HCT116 (cell line): ENCODE results near the gene IP6K2. TPM values are rescaled to one million over a fixed set of nuclear protein-coding genes. Genes with fewer than 3 reads are reported as not detected.
"Not testable (repeated sequence)": the region's sequence is repeated elsewhere in the genome, so short reads cannot be mapped to it uniquely, and the experiment has no call there.

Experiments
- ATAC-seq: fragments of 200-7000 bp; cut with Tn5 transposase; 2 replicates; pipeline ENCODE4 v1.9.1; 2020; ENCODE audit warnings: mild to moderate bottlenecking, moderate library complexity
- BruUV-seq: library from RNA; stranded (reverse); fragments of 400-500 nt; replicated peaks from 2 replicates; lab custom pipeline; 2021; lab: Mats Ljungman, UMichigan
- CTCF ChIA-PET: fragments of 300-600 bp; sonication (Branson Sonifier 250); formaldehyde crosslinking; loops from one replicate; lab custom pipeline; 2021; ENCODE audit warnings: antibody characterized with exemption; lab: Charles Lee
- POLR2A ChIA-PET: fragments of 300-600, 350-600 bp; sonication (Branson Sonifier 250); formaldehyde crosslinking; loops from one replicate; lab custom pipeline; 2021; ENCODE audit warnings: antibody characterized with exemption; lab: Charles Lee
- RAD21 ChIA-PET, 2 experiments: fragments of 300-600 bp; sonication (Branson Sonifier 250); formaldehyde crosslinking; loops; one replicate each; lab custom pipeline; 2023; ENCODE audit warnings: low total read pairs in 2 of 2; ENCODE audit not compliant: uncharacterized antibody in 2 of 2, unreplicated experiment in 2 of 2, low non-redundant PET in 1 of 2; lab: Charles Lee
- DNase-seq: peaks from one replicate; pipeline ENCODE4 v3.0.0-alpha.2; 2010; ENCODE audit warnings: low read depth, low spot score
- H2AFZ ChIP-seq: fragments of 200-600 bp; shearing (Covaris generic), sonication (generic); 2 replicates; pipeline ENCODE4 v1.6.1; 2017; ENCODE audit warnings: low read depth, mixed run types, mixed read lengths, antibody characterized with exemption, low read length; ENCODE audit not compliant: poor library complexity, severe bottlenecking
- H3K27ac ChIP-seq: 2 replicates; pipeline ENCODE4 v1.5.1; 2012; ENCODE audit warnings: low read depth, low read length
- H3K27me3 ChIP-seq: fragments of 200-600 bp; sonication (generic); 2 replicates; pipeline ENCODE4 v1.6.1; 2016; ENCODE audit warnings: mixed run types, low read length, mixed read lengths; ENCODE audit not compliant: insufficient read depth
- H3K36me3 ChIP-seq, 2 experiments: fragments of 200-500 bp in 1 of 2; fragments of 200-600 bp in 1 of 2; sonication (Bioruptor generic) in 1 of 2; sonication (generic) in 1 of 2; 2 replicates each; pipeline versions ENCODE4 v1.5.1 to v1.6.1; 2014 to 2016; ENCODE audit warnings: low read length in 2 of 2, inconsistent platforms in 1 of 2, mixed read lengths in 1 of 2, mixed run types in 1 of 2; ENCODE audit not compliant: insufficient read depth in 2 of 2, control insufficient read depth in 1 of 2
- H3K4me1 ChIP-seq, 2 experiments: fragments of 200-600 bp in 1 of 2; sonication (generic) in 1 of 2; 2 replicates each; pipeline versions ENCODE4 v1.5.1 to v1.6.1; 2012 to 2017; ENCODE audit warnings: low read length in 2 of 2, inconsistent platforms in 1 of 2, mild to moderate bottlenecking in 1 of 2, mixed read lengths in 1 of 2, mixed run types in 1 of 2, moderate library complexity in 1 of 2; ENCODE audit not compliant: insufficient read depth in 2 of 2, control insufficient read depth in 1 of 2
- H3K4me2 ChIP-seq: fragments of 200-600 bp; sonication (generic); 2 replicates; pipeline ENCODE4 v1.6.1; 2017; ENCODE audit warnings: mixed run types, low read length, mixed read lengths
- H3K4me3 ChIP-seq, 2 experiments: fragments of 200-600 bp in 1 of 2; sonication (generic) in 1 of 2; replicated peaks in 1 of 2; 2 replicates each; pipeline ENCODE4 v1.5.1; 2011 to 2016; ENCODE audit warnings: low read length in 2 of 2, control low read depth in 1 of 2, low read depth in 1 of 2, mild to moderate bottlenecking in 1 of 2, mixed read lengths in 1 of 2, mixed run types in 1 of 2
- H3K79me2 ChIP-seq: fragments of 200-600 bp; sonication (generic); 2 replicates; pipeline ENCODE4 v1.6.1; 2017; ENCODE audit warnings: mild to moderate bottlenecking, mixed run types, low read length, moderate library complexity, mixed read lengths; ENCODE audit not compliant: insufficient read depth
- H3K9ac ChIP-seq: fragments of 200-600 bp; sonication (generic); 2 replicates; pipeline ENCODE4 v1.6.1; 2016; ENCODE audit warnings: low read length, mixed read lengths
- H3K9me2 ChIP-seq: fragments of 200-600 bp; sonication (generic), shearing (Covaris generic); 2 replicates; pipeline ENCODE4 v1.6.1; 2017; ENCODE audit warnings: mixed run types, mild to moderate bottlenecking, moderate library complexity; ENCODE audit not compliant: insufficient read depth
- H3K9me3 ChIP-seq, 2 experiments: fragments of 200-500 bp in 1 of 2; fragments of 200-600 bp in 1 of 2; sonication (Bioruptor generic) in 1 of 2; sonication (generic) in 1 of 2; 2 replicates each; pipeline ENCODE4 v1.6.1; 2014 to 2017; ENCODE audit warnings: low read length in 2 of 2, mixed read lengths in 2 of 2, inconsistent platforms in 1 of 2, low read depth in 1 of 2, mild to moderate bottlenecking in 1 of 2, mixed run types in 1 of 2, moderate library complexity in 1 of 2; ENCODE audit not compliant: control insufficient read depth in 1 of 2, insufficient read depth in 1 of 2
- H4K20me1 ChIP-seq: fragments of 200-600 bp; sonication (generic), shearing (Covaris generic); 2 replicates; pipeline ENCODE4 v1.6.1; 2017; ENCODE audit warnings: mixed run types, mild to moderate bottlenecking, moderate library complexity; ENCODE audit not compliant: insufficient read depth
- ATF3 ChIP-seq: IDR thresholded peaks from 2 replicates; pipeline ENCODE4 v1.6.1; 2012
- CTCF ChIP-seq, 3 experiments: fragments of 200-600 bp in 1 of 3; sonication (generic) in 1 of 3; IDR thresholded peaks in 2 of 3; conservative IDR thresholded peaks in 1 of 3; 2 replicates each; pipeline ENCODE4 v1.5.1; 2012 to 2017; ENCODE audit warnings: low read depth in 2 of 3, low read length in 2 of 3, antibody characterized with exemption in 1 of 3, borderline replicate concordance in 1 of 3, control low read depth in 1 of 3, mild to moderate bottlenecking in 1 of 3, mixed read lengths in 1 of 3, mixed run types in 1 of 3, moderate library complexity in 1 of 3; ENCODE audit not compliant: insufficient read depth in 1 of 3
- EZH2 ChIP-seq: fragments of 200-600 bp; sonication (generic); IDR thresholded peaks from 2 replicates; pipeline ENCODE4 v1.6.1; 2017; ENCODE audit warnings: antibody characterized with exemption, mixed run types
- POLR2A ChIP-seq: IDR thresholded peaks from 2 replicates; pipeline ENCODE4 v1.7.0; 2011; ENCODE audit warnings: borderline replicate concordance; ENCODE audit not compliant: insufficient read depth, insufficient read length; ENCODE audit errors: extremely low read depth
- POLR2AphosphoS5 ChIP-seq: IDR thresholded peaks from 2 replicates; pipeline ENCODE4 v1.6.1; 2011; ENCODE audit warnings: mild to moderate bottlenecking, low read depth, low read length, moderate library complexity
- RAD21 ChIP-seq: IDR thresholded peaks from 2 replicates; pipeline ENCODE4 v1.6.1; 2012; ENCODE audit warnings: low read depth, mild to moderate bottlenecking
- REST ChIP-seq: IDR thresholded peaks from 2 replicates; pipeline ENCODE4 v1.6.1; 2012; ENCODE audit warnings: low read depth
- ZBTB33 ChIP-seq: IDR thresholded peaks from 2 replicates; pipeline ENCODE4 v1.6.1; 2011; ENCODE audit warnings: mild to moderate bottlenecking, low read length, moderate library complexity; ENCODE audit not compliant: insufficient replicate concordance; ENCODE audit errors: extremely low read depth
- intact Hi-C: fragments of 100-400 bp; cut with micrococcal nuclease; formaldehyde crosslinking; loops from 2 replicates; pipeline ENCODE4 v1.10.0; 2022
- total RNA-seq: library from RNA; stranded (reverse); gene quantifications from one replicate; pipeline ENCODE4 v1.2.1, GENCODE V29; 2021; ENCODE audit not compliant: unreplicated experiment

IP6K2 gene
- total RNA-seq, 1 experiment from 2014 or later: 89.5 TPM

- POLR2A ChIA-PET: no interaction called here
- no peak overlapping the region for H3K9ac ChIP-seq
- H3K4me1 ChIP-seq: peaks cover 11 to 25% of the 10 kb centered on the region in 2 experiments
- no peak overlapping the region for H3K27ac ChIP-seq
- RAD21 ChIA-PET: no interaction called here
- ATAC-seq (no peak), DNase-seq (no peak)
- H3K36me3 ChIP-seq: no peaks in the 10 kb centered on the region
- H3K4me3 ChIP-seq: no peak overlapping the region
- no peaks in the 10 kb centered on the region for H3K79me2 ChIP-seq
- H4K20me1 ChIP-seq: no peaks in the 10 kb centered on the region
- CTCF ChIA-PET: no interaction called here
- BruUV-seq: no TSS peak
- no peaks in the 10 kb centered on the region for H3K9me2 ChIP-seq
- H3K9me3 ChIP-seq: no peaks in the 10 kb centered on the region
- H3K27me3 ChIP-seq: no peaks in the 10 kb centered on the region
- H3K4me2 ChIP-seq: no peak overlapping the region
- H2AFZ ChIP-seq: no peak overlapping the region
- TF ChIP-seq ZBTB33 (no peak), ATF3 (no peak), RAD21 (no peak), CTCF (IDR thresholded peaks at IDR 0.05 in 2 of 3, conservative IDR thresholded peaks at IDR 0.05 in 1 of 3; ENCODE audit: borderline replicate concordance in 1 of 3, insufficient read depth in 1 of 3, low read depth in 2 of 3, low read length in 2 of 3) (no peak), EZH2 (no peak), REST (no peak), POLR2A (no peak), POLR2AphosphoS5 (no peak)
- TF ChIP-seq, all 23 proteins: peak for 0
- intact Hi-C loops: no loop called here
Measured at GRCh38 chr3:48743773-48744172, 26.8 kb upstream of the IP6K2 start.

- BruUV-seq, H3K27ac ChIP-seq, H3K27me3 ChIP-seq, H4K20me1 ChIP-seq, H3K9me3 ChIP-seq, RAD21 ChIA-PET, H3K9ac ChIP-seq, H3K79me2 ChIP-seq, H2AFZ ChIP-seq, ATAC-seq, H3K4me2 ChIP-seq, intact Hi-C loops, H3K36me3 ChIP-seq, DNase-seq, H3K4me3 ChIP-seq, H3K9me2 ChIP-seq, CTCF ChIA-PET, POLR2A ChIA-PET: not testable (repeated sequence)
- peaks cover 11 to 23% of the 10 kb centered on the region in 2 experiments for H3K4me1 ChIP-seq
Measured at GRCh38 chr3:48741226-48741625, 24.2 kb upstream of the IP6K2 start.
